Effector CD8-positive, alpha-beta T cell (primary cell): ENCODE data around the gene SLC6A13.
"Not testable (repeated sequence)": the region's sequence is repeated elsewhere in the genome, so short reads cannot be mapped to it uniquely, and the experiment has no call there.

Experiments
- DNase-seq: peaks from one replicate; lab custom pipeline; 2025; lab: John Stamatoyannopoulos, UW

The SLC6A13 gene

DNA sequence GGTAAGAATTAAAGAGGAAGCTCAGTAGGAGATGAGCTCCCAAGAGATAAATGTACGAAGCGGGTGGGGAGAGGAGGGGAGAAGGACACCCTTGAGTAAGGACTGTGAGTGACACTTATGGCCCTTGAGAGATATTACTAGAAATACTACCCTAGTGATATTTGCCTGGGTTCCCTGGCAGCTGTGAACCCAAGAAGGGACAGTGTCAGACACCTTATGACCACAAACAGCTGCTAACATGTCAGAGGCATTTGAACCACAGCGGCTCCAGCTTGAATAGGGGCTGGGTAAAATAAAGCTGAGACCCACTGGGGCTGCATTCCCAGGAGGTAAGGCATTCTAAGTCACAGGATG, 29.0 kb downstream of the SLC6A13 start:
- no peak for DNase-seq

DNA sequence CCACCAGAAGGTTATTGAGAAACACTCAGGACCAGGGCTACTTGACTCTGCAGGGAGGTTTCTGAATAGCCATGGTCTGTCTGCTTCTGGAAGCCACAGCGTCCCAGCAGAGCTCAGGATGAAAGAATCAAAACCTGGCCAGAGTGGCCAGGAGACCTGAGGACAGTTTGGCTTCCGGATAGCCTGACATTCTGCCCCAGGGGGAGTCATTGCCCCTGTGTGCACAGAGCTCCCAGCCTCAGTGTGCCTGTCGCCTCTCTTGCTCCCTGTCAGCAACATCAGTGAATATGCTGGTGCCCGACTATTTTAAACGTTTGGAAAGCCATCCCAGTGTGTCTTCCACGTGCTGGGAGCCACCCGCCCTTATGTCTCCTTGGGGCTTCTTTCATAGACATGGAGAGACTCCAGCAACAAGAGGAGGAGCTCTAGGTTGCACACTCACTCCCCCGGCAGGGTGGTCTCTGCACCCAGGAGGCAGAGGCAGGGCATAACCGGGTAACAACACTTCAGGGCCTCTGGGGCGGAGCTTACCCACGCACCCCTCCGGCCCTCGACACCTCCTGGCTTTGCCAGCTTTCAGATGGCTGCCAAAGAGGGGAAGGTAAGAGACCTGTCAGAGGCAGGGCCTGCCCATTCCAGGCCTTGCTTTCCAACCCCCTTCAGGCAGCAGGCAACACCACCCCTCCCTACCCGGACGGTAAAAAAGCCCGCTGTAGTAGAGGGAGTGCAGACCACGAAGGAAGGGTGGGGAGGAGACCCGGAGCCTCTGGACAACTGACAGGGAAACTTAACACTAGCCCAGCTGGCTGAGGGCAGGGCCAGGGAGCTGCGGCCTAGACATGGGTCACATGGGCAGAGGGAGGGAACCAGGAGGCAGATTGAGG, 29.7 kb downstream of the SLC6A13 start:
- DNase-seq = no peak

DNA sequence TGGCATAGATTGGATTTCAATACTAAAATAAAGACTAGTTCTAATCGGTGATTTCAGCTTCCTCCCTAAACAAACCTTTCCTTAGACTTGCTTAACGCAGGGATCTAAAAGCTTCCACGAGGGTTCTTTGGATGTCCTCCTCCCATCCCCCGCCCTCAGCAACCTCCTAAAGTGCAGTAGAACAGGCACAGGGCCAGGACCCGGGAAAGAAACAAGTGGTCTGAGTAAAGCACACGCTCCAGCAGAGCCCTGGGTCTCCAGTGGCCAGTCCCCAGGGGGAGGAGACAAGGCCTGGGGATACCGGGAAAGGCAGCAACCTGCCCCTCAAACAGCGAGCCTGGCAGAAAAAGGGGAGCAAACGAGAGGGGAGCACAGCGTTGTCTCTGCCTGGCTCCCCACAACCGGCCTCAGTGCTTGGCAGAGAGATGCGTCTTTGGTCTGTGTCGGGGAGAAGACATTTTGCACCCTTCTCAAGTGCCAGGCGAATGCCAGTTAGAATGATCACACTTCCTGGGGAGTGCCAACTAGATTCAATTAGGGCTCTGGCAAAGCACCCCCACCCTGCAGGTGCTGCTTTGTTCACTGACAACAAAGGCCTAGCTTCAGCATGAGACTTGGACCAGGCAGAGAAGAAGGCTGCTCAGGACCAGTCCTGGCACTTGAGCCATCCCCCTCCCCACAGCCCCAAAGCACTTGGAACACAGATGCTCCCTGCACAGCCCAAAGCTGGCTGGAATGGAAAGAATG, 31.5 kb downstream of the SLC6A13 start:
- no peak for DNase-seq

DNA sequence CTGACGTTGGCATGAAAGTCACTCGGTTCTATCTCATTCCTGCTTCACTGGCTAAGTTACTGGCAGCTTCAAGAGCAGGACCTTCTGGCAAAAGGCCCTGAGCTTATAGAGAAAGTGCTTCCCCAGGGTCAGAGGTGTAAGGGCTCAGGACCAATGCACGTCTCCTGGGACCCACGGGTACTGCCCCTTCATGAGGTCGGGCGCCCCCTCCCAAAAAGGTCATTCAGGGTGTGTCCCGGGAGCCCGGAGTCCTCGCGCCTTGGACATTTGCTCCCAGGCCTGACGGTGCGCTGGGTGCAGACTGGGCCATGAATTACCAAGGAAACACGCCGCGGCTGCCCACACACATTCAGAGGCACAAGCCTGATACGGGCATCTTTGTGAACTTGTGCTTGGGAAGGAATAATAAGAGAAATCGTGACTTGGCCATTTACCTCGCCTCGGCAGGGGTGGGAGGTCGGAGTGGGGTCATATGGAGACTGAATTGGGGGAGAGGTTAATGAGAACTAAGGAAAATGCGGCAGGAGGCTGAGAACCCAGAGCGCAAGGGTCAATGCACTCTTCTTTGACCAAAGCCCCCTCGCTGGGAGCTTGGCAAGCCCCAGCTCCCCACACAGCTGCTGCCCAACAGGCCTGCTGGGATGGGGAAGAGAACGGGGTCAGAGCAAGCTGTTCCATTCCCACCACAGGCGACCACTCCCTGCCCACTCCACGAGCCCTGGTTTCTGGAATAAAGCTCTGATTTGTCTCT, 33.0 kb downstream of the SLC6A13 start:
- DNase-seq = no peak

DNA sequence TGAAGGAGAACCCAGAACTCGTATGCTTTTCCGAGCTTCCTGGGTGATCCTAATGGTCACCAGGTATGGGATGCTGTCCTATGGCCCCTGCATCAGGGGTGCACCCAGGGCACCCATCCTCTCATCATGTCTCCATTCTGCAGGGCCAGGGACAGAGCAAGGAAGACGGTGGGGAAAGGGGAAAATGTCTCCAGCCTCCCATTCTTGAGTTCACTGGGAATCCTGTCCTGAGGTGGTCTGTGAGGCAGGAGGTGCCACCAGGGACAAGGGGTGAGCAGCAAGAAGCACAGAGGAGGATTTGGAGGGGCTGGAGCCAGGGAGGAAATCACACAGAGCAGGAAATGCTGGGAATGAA, 33.8 kb downstream of the SLC6A13 start:
- no peak for DNase-seq

DNA sequence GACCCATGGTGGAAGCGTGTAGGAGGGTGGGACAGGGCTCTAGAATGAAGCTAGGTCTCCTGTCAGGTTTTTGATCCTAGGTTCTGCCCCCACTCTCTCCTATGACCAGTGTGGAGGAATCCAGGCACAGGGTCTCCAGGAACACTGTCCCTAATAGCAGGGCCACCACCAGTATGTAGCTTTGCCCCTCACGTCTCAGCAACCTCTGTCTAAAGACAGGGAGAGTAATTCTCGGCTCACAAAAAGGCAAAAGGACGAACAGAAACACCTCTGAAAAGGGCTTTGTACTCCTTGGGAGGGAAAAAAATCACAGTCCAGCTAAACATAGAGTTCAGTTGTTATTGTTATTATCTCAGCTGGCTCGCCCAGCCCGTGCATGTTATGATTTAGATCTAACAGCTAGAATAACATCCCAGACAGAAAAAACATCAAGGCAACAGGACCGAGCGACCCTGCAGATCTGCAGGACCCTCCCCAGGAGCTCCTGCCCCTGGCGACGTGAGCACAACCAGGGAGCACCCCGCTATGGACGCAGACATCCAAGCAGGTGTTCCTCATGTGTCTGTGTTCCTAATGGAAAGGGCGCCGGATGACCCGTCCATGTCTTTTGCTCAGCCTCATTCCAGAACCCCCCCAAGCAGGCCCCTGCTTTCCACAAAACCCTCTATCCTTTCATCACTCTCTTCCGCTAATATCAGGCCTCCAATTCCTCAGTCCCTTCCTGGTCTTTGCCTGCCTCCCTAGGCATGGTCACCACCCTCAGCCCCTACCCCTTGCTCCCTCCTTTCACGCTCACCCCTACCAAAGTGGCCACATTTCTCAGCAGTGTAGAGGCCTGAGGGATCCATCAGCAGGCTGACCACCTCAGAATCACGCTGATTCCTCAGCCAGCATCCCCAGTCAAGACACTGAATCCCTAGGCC, 34.5 kb downstream of the SLC6A13 start:
- no peak for DNase-seq

DNA sequence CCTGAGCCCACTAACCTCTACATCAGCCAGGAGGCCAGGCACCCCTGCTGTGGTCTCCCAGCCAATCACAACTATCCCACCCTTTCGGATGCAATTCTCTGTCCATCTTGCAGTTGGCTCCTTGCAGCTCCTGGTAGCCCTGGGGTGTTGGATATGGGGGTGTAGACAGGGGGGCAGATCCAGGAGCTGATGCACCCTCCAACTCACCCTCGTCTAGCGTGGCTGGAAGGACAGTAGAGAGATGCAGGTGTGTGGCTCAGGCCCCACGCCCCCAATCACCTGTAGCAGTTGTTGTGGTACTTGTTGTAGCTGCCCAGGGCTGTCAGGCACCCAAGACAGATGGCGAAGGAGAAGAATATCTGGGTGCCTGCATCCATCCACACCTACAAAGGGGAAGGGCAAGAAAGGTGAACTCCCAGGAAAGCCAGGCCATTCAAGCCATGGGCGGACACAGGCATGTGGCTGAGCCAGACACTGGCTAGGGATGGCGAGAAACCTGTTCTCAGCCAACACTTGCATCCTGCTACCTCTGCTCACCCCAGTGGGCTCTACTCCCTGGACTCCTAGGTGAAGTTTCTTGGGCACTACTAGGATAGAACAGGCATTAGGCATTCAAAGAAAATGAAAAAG, 35.2 kb downstream of the SLC6A13 start:
- no peak for DNase-seq

DNA sequence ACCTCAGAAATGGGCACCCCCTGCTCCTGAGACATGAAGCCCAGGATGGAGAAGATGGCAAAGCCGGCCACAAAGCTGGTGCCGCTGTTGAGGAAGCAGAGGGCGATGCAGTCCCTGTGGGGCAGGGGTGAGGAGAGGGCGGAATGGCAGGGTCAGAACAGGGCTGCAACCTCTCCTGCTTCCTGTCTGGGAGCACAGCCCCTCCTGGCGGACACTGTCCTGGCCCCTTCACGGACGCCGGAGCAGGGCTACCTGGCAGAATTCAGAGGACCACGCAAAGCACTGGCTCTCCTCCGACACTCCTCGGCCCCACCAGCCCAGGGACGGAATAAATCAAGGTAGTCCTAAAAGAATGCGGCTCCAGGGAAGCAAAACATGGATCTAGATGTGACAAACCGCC, 36.2 kb downstream of the SLC6A13 start:
- DNase-seq = no peak

DNA sequence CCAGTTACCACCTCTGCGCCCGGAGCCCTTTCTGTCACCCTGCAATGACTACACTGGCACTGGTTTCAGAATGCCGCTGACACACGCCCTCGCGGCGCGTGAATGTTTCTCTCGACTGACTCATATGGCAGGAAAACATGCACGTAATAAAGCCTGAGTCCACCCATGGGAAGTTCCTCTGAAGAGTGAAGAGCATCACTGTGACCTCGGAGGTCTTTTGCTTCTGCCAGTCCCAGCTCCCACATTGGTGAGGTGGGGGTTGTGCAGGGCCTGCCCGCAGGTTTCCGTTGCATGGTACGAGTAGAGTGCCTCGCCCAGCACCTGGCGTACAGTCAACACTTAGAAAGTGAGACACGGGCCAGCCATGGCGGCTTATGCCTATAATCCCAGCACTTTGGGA, 37.6 kb downstream of the SLC6A13 start:
- DNase-seq = no peak

DNA sequence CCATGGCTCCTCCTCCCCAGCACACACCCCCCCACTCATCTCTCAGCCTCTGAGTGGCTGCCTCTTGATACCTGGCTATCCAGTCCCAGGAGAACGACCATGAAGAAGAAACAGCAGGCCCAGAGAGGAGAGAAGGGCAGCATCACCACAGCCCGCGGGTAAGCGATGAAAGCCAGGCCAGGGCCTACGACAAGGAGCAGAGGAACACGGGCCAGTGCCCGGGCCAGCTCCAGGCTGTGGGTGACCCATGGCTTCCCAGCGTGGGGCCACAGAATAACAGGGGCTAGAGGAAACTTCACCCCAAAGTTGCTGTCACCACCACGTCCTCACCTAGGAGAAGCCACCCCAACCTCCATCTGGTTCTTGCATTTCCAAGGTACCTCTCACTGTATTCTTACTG, 38.3 kb downstream of the SLC6A13 start:
- no peak for DNase-seq

DNA sequence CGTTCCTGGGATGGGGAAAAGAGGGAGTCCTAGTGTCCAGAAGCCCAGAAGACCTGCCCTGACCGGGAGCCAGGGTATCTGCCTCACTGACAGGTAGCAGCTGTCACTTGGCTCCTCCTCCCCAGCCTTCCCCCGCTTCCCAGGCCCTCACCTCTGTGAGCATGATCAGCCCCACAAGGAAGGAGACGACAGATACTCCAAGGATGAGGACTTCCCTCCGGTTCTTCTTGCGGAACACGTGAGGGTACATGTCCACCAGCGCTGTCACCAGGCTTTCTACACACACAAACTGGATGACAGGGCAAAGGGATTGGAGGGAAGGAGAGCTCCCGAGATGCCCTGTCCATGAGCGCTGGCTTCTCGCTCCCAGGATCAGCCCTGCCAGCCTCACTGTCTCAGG, 38.8 kb downstream of the SLC6A13 start:
- DNase-seq = no peak

DNA sequence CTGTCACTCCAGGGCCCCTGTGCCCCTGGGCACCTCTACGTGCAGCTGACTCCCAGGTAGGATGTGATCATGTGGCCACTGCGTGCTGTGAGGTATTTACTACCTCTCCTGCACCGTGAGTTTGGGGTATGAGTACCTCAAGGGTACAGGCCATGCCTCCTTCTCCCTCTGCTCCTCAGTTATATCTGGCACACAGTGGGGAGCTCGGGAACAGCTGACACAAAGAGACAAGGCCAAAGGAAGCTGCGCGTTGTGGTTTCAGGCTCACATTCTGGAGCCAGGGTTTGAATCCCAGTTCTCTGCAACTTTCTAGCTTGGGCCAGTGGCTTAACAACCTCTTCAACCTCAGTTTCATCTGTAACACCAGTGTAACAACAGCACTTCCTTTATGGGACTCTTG, 40.9 kb downstream of the SLC6A13 start:
- DNase-seq = no peak

DNA sequence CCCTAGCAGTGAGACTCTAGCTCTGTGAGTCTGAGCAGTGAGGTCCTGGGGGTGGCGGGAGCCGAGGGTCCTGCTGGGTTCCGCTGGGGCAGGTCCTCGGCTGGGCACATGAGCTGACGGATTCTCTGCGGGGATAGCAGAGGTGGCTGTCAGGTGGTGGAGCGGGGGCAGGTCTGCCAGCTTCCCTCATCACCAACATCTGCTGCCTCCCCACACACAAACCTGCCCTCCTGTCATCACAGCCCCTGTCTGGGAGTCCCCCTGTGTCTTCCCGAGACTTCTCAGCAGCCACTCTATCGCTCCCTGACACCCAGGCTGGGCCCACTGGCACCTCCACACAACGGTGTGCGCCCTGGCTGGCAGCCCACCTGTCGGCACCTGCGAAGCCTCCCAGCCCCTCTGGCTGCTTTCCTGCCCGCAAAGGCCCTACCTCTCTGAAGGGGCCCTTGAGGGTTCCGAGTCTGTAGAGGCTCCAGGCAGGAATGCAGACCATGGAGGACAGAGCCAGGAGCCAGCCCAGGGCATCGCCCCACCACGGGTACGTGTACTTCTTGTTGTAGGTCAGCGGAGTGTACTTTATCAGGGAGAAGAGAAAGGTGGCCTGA, 41.6 kb downstream of the SLC6A13 start:
- DNase-seq = no peak

DNA sequence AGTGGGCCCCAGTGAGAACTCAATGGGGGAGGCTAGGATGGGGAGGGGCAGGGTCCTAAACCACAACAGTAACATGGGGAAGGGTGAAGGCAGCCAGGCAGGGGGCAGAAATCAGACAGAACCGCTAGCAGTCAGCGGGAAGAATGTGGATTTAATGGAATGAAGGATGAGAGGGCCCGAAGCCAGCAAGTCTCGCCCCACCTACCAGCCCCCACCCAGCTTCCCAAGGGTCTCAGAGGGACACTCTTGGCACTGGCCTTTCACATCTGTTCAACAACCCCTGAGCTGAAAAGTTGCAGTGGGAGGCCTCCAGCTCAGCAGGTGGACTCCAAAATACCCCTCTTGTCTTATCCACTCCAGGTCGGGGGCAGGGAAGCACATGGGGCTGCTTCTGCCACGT, 42.1 kb downstream of the SLC6A13 start:
- DNase-seq = no peak

DNA sequence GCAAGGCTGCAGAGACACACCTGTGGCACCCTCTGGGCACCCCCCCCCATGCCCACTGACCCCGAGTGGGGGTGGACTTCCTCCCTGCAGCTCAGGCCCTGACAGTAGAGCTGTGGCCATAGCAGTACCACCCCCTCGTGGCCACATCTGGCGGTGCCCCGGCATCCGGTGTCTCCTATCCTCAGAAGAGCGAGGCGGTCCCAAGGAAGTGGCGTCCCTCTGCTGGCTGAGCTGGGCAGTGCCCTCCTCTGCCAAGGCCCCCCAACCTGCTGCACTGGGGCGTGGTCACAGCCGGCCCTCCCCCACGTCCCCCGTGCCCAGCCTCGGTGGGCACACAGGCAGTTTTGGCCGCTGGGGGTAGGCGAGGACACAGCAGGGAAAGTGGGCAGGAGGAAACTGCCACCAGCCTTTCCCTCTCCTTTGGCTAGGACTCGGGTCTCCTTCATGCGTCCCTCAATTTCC, 42.7 kb downstream of the SLC6A13 start:
- DNase-seq = no peak

DNA sequence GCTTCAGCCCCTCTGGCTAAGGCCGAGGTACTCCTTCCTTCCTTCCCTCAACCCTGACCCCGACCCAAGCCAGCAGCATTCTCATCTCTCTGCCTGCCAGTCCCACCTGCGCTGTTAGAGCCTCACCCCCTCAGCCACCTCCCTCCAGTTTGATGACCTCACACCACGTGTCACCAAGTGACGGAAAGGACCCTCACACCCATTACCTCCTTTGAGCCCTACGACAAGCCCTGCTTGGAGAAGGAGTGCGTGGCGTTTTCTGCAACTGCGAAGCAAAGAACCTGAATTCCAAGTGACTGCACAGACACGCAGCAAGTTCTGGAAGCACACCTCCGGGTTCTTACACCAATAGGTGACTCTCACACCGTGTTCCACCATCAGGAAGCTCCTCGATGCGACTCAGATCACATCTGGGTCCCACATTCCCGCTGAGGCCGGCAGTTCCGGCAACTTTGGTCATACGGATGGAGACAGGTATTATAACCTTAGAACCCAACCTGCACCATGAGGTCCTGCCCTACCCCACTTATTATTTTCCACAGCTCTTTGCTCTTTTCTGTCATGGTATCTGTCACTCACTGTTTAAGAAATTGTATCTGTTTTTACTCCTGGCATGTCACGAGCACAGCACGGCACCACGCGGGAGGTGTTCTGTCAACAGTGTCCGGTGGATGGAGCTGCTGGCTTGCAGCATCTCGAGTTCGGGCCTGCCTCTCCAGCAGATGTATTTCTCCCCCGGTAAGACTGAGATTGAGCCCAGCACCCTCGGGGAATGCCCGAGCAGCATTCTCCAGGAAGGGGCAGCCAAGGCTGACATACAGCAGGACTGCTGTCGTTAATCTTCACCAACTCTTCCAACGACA, 43.7 kb downstream of the SLC6A13 start:
- DNase-seq = no peak

DNA sequence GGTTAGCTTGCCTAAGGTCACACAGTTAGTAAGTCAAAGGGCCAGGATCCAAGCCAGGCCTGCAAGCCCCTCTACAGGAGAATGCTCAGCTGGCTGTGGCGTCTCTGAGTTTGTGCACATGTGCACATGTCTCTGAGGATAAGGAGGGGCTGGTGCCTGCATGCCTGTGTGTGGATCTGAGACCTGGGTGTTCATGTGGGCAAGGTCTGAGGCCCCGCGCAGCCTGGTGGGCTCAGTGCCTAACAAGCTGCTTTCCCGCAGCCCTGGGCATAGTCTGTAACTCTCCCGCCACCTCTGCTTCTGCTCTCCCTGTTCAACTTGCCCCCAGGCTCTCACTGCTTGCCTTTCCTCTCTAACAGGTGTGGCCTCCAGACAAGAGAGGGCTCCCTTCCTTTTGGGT, 44.4 kb downstream of the SLC6A13 start:
- DNase-seq = no peak

DNA sequence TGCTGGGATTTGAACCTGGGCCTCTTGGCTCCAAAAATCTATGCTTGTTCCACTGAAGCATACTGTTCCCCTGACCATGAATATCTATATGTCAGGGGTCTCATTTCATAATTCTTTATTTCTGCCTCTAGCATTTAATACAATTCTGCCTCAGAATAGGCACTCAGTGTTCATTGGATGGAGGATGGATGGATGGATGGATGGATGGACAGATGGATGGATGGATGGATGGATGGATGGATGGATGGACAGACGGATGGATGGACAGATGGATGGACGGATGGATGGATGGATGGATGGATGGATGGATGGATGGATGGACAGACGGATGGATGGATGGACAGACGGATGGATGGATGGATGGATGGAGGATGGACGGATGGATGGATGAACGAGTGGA, 45.6 kb downstream of the SLC6A13 start:
- not testable (repeated sequence) for DNase-seq

DNA sequence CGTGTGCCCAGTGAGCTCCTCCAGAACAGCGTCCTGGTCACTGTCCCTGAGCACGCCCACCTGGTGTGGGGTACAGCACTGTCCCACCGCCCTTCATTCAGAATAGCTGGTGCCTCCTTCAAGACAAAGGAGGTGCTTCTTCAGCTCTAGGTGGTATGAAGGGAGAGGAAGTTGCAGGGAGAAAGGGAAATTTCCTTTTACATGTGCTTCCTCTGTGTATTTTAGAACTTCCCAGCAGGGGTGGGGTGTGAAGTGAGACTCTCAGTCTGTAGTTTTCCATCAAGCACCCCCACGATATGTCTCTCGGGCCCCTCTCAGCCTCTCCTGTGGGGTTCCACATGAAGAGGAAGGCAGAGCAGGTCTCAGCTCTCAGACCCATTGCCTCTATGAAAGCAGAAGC, 47.5 kb downstream of the SLC6A13 start:
- DNase-seq = no peak
